Measurements from ENCODE around the gene CFAP58.

- no peak for TF ChIP-seq SMAD3 (CRISPR knock-in tag; IDR thresholded peaks at IDR 0.05)
- no peak for TF ChIP-seq ZNF44 (CRISPR knock-in tag; IDR thresholded peaks at IDR 0.05)
- TF ChIP-seq ZNF850 (CRISPR knock-in tag; conservative IDR thresholded peaks at IDR 0.05) = no peak
- no peak for TF ChIP-seq RFX5 (IDR thresholded peaks at IDR 0.05; ENCODE audit: low read depth, low read length)
- no peak for TF ChIP-seq GPN1 (CRISPR knock-in tag; IDR thresholded peaks at IDR 0.05; ENCODE audit: borderline replicate concordance)
- TF ChIP-seq MED13 (CRISPR knock-in tag; IDR thresholded peaks at IDR 0.05) = no peak
- no peak for TF ChIP-seq CHD2 (IDR thresholded peaks at IDR 0.05; ENCODE audit: low read depth, low read length)
- TF ChIP-seq THAP7 (CRISPR knock-in tag; IDR thresholded peaks at IDR 0.05) = no peak
- TF ChIP-seq ZZZ3 (CRISPR knock-in tag; IDR thresholded peaks at IDR 0.05; ENCODE audit: borderline replicate concordance) = no peak
- no peak for TF ChIP-seq ZBTB34 (CRISPR knock-in tag; IDR thresholded peaks at IDR 0.05)
- no peak for TF ChIP-seq PAF1 (CRISPR knock-in tag; IDR thresholded peaks at IDR 0.05)
- no peak for TF ChIP-seq MXI1 (IDR thresholded peaks at IDR 0.05; ENCODE audit: borderline replicate concordance, low read depth, low read length)
- TF ChIP-seq ZFP1 (CRISPR knock-in tag; IDR thresholded peaks at IDR 0.05) = no peak
- TF ChIP-seq CTCF (CRISPR knock-in tag; IDR thresholded peaks at IDR 0.05) = no peak
Observed at GRCh38 chr10:104334965-104335650, 18.5 kb upstream of the CFAP58 start.
